Left ventricle myocardium inferior (tissue), 1 donor: ENCODE data around the gene EIF4E. TPM values are rescaled to one million over a fixed set of nuclear protein-coding genes. Genes with fewer than 3 reads are reported as not detected.
A peak's percentile ranks its signal among the peaks of the same experiment; 100 is the strongest.
"Not testable (repeated sequence)": the region's sequence is repeated elsewhere in the genome, so short reads cannot be mapped to it uniquely, and the experiment has no call there.

Experiments
- DNase-seq: peaks from one replicate; pipeline ENCODE4 v3.0.0-alpha.2; 2020
- H3K27ac ChIP-seq: fragments of 200-600 bp; replicated peaks from 2 replicates; pipeline ENCODE4 v1.8.0; 2021
- H3K27me3 ChIP-seq: fragments of 200-600 bp; 2 replicates; pipeline ENCODE4 v1.8.0; 2021; ENCODE audit warnings: low read depth
- H3K36me3 ChIP-seq: fragments of 200-600 bp; 2 replicates; pipeline ENCODE4 v1.8.0; 2021
- H3K4me1 ChIP-seq: fragments of 200-600 bp; 2 replicates; pipeline ENCODE4 v1.8.0; 2021
- H3K4me3 ChIP-seq: fragments of 200-600 bp; 2 replicates; pipeline ENCODE4 v1.8.0; 2021; ENCODE audit warnings: mild to moderate bottlenecking, moderate library complexity
- H3K9me3 ChIP-seq: fragments of 200-600 bp; replicated peaks from 2 replicates; pipeline ENCODE4 v1.8.0; 2021
- CTCF ChIP-seq: fragments of 200-600 bp; IDR thresholded peaks from 2 replicates; pipeline ENCODE4 v1.8.0; 2021; ENCODE audit warnings: antibody characterized with exemption, mild to moderate bottlenecking, borderline replicate concordance
- intact Hi-C: fragments of 100-400 bp; cut with micrococcal nuclease; formaldehyde crosslinking; loops from one replicate; pipeline ENCODE4 v1.11.0; 2022
- total RNA-seq: library from RNA; stranded (reverse); fragmentation: NEBNext Ultra II Directional; extraction: Animal tissue kit (Norgen Biotek cat#: 25700); gene quantifications from one replicate; pipeline ENCODE4 v1.2.1, GENCODE V29; 2021
- donor health status: DM: no; HTN: yes; CAD: no; lungs with severe emphysema.

The EIF4E gene
- total RNA-seq, 1 donor from 2014 or later, result 56.1 TPM

GRCh38 chr4:98930311-98930865 lies 1.5 kb upstream of the EIF4E start:
- Histone ChIP-seq H3K36me3 (peaks cover 3% of the 10 kb centered on the region), H3K4me1 (peaks cover 57% of the 10 kb centered on the region), H3K27ac (peak overlapping the region; percentile 92), H3K4me3 (peak overlapping the region; percentile 96), H3K9me3 (no peaks in the 10 kb centered on the region), H3K27me3 (no peaks in the 10 kb centered on the region)
- TF ChIP-seq CTCF, result no peak
- no peak for DNase-seq
- intact Hi-C loops, result no loop called here

DNA sequence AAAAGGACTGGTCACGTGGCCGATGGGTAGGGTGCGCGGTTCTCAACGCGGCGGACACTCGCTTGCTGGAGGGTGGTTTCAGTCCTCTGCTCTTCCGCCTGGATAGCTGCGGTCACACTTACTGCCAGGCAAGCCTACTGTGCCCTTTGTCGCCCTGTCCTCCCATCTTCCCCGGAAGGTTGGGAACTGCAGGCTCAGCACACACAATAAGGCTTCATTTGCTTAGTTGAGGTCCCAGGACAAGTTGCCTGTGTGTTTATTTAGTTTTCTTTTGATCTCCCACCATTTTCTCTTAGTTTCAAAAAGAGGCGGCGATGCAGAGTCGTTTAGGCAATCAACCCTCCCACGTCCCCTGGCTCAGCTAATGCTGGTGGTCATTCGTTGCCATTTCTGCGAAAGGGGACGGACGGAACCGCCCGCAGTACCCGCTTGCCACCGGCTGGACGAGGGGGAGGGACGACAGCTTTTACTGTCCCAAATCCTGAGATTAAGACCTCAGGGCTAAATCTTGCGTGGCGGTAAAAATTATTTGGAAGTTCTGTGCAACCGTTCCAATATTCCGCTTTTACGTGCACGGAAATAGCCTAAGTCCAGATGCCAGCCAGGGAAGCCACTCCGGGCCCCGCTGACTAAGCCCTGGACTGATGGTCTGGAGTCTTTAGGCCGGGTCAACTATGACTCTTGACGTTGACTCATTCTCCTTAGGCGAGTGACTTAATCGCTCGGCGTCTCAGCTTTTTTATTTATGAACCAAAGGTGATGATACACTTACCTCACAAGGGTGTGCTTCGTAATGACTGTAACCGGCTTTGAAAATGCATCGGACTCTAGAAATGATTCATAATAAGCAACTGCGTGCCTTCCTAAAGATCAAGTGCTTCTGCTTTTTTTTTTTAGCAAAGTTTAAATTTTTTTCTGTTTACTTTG lies 671 bp upstream of the EIF4E start:
- H3K9me3 ChIP-seq, result no peaks in the 10 kb centered on the region
- intact Hi-C loops, result no loop called here
- peaks cover 3% of the 10 kb centered on the region for H3K36me3 ChIP-seq
- peak overlapping the region; percentile 92 for H3K27ac ChIP-seq
- DNase-seq, result peak; percentile 39
- H3K27me3 ChIP-seq, result no peaks in the 10 kb centered on the region
- peaks cover 57% of the 10 kb centered on the region for H3K4me1 ChIP-seq
- peak; percentile 52 for TF ChIP-seq CTCF
- peak overlapping the region; percentile 96 for H3K4me3 ChIP-seq

GRCh38 chr4:98928131-98928504 lies 815 bp downstream of the EIF4E start:
- DNase-seq, result peak; percentile 55
- Histone ChIP-seq H3K4me3 (peak overlapping the region; percentile 96), H3K4me1 (peaks cover 57% of the 10 kb centered on the region), H3K27me3 (no peaks in the 10 kb centered on the region), H3K27ac (peak overlapping the region; percentile 92), H3K36me3 (peaks cover 3% of the 10 kb centered on the region), H3K9me3 (no peaks in the 10 kb centered on the region)
- no peak for TF ChIP-seq CTCF
- intact Hi-C loops, result no loop called here

DNA sequence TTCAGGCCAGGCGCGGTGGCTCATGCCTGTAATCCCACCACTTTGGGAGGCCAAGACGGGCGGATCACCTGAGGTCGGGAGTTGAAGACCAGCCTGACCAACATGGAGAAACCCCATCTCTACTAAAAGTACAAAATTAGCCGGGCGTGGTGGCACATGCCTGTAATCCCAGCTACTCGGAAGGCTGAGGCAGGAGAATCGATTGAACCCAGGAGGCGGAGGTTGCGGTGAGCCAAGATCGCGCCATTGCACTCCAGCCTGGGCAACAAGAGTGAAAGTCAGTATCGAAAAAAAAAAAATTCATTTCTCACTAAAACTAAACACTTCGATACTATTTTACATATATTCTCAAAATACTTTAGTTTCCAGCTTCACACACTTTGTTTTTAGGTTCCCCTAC lies 2.7 kb downstream of the EIF4E start:
- H3K27me3 ChIP-seq, H3K27ac ChIP-seq, DNase-seq, H3K4me3 ChIP-seq, intact Hi-C loops, H3K9me3 ChIP-seq, H3K36me3 ChIP-seq: not testable (repeated sequence)
- peaks cover 56% of the 10 kb centered on the region for H3K4me1 ChIP-seq

DNA sequence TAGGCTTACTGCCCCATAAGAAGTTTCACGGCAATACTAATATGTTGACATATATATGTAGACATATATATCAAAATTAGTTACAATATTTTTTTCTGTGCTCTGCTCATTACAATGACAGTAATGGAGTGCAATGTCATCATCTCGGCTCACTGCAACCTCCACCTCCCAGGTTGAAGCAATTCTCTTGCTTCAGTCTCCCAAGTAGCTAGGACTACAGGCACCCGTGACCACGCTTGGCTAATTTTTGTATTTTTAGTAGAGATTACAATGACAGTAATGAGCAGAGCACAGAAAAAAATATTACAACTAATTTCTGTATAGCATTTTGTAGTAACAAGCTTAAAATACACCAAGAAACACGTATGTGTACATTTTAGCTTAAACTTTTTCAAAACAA lies 7.6 kb downstream of the EIF4E start:
- Histone ChIP-seq H3K4me3 (no peak overlapping the region), H3K4me1 (peaks cover 28% of the 10 kb centered on the region), H3K9me3 (no peaks in the 10 kb centered on the region), H3K36me3 (peaks cover 9% of the 10 kb centered on the region), H3K27me3 (no peaks in the 10 kb centered on the region), H3K27ac (no peak overlapping the region)
- intact Hi-C loops, result no loop called here
- no peak for DNase-seq
- no peak for TF ChIP-seq CTCF

DNA sequence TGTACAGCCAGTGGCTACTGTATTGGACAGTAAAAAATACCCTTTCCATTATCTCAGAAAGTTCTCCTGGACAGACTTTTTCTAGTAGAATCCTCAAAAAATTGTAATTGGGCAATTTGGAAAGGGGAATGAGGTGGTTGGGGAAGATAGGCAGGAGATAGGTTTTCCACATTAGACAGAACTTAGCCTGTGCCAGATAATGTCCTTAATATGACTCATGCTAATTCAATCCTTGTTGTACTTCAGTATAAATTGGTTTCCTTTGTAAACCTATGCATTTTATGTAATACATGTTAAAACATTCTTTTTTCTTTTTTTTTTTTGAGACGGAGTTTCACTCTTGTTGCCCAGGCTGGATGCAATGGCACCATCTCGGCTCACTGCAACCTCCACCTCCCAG lies 8.9 kb downstream of the EIF4E start:
- Histone ChIP-seq H3K36me3 (peaks cover 6% of the 10 kb centered on the region), H3K4me3 (no peak overlapping the region), H3K27ac (no peak overlapping the region), H3K4me1 (peaks cover 33% of the 10 kb centered on the region), H3K9me3 (no peaks in the 10 kb centered on the region), H3K27me3 (no peaks in the 10 kb centered on the region)
- TF ChIP-seq CTCF, result no peak
- no peak for DNase-seq
- intact Hi-C loops, result no loop called here

GRCh38 chr4:98910728-98911127 lies 18.2 kb downstream of the EIF4E start:
- H3K36me3 ChIP-seq, H3K27me3 ChIP-seq, H3K4me3 ChIP-seq, intact Hi-C loops, H3K9me3 ChIP-seq, H3K27ac ChIP-seq, DNase-seq: not testable (repeated sequence)
- peaks cover 67% of the 10 kb centered on the region for H3K4me1 ChIP-seq
